Muscle of arm (tissue), 12 donors: ENCODE data around the gene CRTC2. TPM values are rescaled to one million over a fixed set of nuclear protein-coding genes. Genes with fewer than 3 reads are reported as not detected.
A peak's percentile ranks its signal among the peaks of the same experiment; 100 is the strongest.
"Not testable (repeated sequence)": the region's sequence is repeated elsewhere in the genome, so short reads cannot be mapped to it uniquely, and the experiment has no call there.

Experiments
- DNase-seq: peaks from one replicate; pipeline ENCODE4 v3.0.0-alpha.2; 2013
- polyA plus RNA-seq, 12 donors: library from polyadenylated mRNA; unstranded; fragments of 120-200 nt; gene quantifications; one replicate each; pipeline ENCODE4 v1.2.1, GENCODE V29; 2013; ENCODE audit not compliant: insufficient read length in 12 of 12

Gene CRTC2
- polyA plus RNA-seq, 12 donors: 18.3 to 48.2 (median 24.3) TPM; not detected in 1

DNA sequence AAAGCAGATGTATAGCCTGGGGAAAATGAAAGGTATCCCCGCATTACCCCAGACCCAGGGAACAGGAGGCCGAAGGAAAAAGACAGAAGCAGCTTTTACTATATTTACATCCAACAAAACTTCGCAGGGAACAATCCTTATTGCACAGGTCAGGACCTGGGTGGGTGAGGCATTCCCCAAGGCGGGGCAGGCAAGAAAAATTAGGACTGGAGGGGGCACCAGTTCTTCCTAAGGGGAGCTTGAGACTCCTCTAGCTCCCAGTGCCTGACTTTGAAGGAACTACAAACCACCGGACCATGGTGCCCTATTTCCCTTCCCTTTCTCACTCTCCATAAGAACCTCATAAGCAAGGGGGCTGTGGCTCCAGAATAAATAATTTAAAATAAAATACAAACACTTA is 29.0 kb downstream of the CRTC2 start:
- no peak for DNase-seq

- DNase-seq: no peak
These were observed 29.5 kb downstream of the CRTC2 start for GRCh38 chr1:153928791-153929341.

DNA sequence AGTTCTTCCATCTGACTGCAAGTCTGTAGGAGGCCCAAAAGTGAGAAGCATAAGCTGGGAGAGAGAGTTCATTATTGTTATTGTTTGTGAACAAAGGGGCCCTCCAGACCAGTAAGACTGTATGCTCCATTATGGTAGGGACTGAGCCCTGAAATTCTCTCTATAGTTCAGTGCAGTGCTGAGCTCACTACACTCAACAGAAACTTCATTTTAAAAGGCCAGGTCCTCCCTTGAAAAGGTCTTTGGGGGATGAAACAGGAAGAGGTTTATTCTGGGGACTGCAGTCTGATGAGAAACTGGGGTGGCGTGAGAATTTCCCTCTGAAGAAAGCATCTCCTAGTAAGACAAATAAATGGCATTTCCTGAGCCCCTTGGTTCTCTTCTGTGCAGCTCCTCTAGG is 30.2 kb downstream of the CRTC2 start:
- DNase-seq: no peak

DNA sequence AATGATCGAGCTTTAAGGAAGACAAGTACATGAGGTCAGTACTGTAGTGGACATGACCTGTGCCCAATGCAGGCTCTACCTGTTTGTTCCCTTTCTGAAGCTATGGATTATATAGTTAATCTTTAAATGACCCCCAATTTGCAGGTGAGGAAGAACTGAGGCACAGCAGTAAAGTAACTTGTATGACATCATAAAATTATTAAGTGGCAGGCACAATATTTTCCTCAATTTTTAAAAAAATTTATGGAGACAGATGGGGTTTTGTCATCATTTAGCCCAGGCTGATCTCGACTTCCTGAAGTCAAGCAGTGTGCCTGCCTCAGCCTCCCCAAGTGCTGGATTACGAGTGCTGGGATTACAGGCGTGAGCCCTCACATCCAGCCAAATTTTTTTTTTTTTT is 32.0 kb downstream of the CRTC2 start:
- DNase-seq: no peak

- peak; percentile 99 for DNase-seq
These were observed 35.2 kb downstream of the CRTC2 start, which contains the start of gene GATAD2B for GRCh38 chr1:153922972-153923925. Gene GATAD2B (minus strand): TSS chr1:153922972. CDS start chr1:153828347, 94,625 bp downstream.

- peak; percentile 30 for DNase-seq
These were observed 36.1 kb downstream of the CRTC2 start for GRCh38 chr1:153922076-153922971.

- DNase-seq: peak; percentile 14
These were observed 36.7 kb downstream of the CRTC2 start for GRCh38 chr1:153921803-153922075.

DNA sequence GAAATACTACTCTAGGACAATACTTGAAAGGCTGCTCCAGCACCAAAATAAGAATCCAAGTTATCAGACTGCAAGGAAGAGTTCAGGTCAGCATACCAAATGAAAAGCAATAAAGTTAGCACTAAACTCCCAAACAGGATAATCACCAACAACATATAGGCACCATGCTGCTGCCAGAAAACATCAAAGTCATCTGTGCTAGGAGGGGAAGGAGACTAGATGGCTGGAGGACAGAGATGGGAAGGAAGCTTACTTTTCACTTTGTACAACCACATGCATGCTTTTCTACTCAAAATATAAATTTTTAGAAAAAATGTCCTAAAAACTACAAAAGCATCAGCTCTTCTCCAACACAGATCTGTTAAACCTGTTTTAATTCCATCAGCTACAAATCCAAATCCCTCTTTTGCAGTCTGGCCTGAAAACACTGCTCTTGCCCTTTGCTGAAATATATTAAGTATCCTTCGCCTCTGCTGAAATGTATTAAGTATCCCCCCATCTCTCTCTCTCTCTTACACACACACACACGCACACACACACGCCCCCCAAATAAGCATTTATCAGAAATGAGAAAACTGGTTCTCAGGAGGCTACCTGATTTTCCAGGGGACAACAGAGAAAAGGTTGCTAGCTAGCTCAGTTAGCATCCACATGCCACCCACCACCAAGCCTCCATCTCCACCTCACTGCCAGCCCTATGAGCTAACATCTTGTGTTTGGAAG is 37.2 kb downstream of the CRTC2 start:
- no peak for DNase-seq

DNA sequence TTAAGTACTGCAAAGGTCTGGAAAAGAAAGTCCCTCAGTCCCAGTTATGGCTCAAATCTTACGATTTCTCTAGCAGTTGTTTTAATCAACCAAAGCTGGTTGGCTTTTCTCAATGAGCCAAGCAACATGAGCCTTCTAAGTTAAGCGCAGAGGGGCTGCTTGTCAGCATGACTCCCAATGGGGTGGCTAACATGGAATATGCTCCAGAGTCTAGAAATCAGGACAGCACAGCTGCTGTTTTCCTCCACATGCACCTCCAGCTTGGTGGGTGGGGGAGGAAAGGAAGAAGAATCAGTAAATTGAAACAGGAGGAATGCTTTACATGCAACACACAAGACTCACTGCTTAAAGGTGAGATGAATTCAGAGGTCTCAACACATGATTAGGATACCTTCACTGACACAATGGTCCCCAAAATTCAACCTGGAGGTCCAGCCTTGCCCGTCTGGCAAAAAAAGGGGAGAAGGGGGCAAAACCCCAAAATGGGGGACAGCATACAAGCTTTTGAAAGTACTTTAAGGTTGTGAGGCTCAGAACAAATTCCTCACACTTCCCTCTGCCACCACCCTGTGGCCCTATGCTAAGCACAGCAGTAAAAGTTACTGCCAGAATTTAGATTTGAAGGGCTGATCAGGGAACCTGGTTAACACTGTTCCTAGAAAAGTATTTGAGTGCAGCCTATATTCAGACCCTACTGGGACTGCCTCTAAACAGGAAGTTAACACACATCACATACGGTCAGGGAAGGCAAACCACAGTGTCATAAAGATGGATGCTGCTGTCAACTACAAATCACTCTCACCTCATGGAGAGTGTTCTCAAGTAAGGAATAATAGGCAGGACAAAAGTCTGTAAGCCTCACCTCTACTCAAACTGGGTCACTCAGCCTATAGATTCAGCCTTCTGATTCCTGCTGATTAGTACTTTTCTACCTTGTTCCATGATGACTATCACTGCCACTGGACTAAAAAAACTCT is 38.2 kb downstream of the CRTC2 start:
- no peak for DNase-seq

DNA sequence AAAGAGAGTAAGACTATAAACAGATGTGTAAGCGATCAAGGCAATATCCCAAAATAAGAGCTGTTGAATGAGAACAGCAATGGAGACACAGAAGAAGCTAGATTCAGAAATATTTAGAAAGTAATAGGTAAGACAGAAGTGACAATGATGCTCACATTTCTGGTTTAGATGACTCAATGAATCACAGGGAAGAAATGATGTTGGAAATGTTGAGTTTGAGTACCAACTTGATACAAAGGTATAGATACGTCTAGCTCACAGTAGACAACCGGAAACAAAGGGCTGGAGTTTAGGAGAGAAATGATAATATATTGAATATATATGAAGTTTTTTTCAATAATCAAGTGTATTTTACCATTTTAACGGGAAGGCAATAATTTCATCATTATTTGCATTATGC is 42.1 kb downstream of the CRTC2 start:
- DNase-seq: no peak

DNA sequence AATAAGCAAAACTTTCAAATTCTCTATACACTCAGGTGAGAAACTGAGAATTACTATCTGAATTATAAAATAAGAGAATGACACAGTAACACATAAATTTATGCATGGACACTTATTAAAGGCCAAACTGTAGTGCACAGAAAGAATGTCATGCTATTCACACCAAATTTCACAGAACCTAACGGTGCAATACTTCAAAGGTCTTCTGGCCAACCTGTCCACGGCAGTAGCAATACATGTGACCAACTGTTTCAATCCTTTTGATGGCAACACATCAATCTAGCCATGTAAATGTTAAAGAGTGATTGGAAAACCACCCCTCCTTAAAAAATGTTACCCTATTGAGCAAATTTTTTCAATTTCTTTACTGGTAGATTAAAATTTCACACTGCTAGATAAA is 46.1 kb downstream of the CRTC2 start:
- DNase-seq: no peak

DNA sequence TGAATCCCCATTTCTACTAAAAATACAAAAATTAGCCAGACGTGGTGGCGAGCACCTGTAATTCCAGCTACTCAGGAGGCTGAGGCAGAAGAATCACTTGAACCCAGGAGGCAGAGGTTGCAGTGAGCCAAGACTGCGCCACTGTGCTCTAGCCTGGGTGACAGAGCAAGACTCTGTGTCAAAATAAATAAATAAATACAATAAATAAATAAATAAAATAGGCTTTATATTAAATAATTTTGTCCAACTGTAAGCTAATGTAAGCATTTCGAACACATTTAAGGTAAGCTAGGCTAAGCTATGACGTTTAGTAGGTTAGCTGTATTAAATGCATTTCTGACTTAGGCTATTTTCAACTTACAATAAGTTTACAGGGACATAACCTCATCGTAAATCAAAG is 47.9 kb downstream of the CRTC2 start:
- DNase-seq: not testable (repeated sequence)

DNA sequence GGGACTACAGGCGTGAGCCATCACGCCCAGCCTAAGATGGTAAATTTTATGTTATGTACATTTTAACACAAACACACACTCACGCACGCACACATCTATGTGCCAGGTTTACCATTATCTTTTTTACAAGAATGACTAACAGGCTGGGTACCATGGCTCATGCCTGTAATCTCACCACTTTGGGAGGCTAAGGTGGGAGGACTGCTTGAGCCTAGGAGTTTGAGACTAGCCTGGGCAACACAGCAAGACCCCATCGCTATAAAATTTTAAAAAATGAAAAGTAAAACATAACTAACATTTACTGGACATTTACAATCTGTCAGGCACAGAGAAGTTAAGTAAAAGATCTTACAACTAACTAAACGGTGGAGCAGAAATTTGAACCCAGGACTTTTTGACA is 50.3 kb downstream of the CRTC2 start:
- DNase-seq: no peak

DNA sequence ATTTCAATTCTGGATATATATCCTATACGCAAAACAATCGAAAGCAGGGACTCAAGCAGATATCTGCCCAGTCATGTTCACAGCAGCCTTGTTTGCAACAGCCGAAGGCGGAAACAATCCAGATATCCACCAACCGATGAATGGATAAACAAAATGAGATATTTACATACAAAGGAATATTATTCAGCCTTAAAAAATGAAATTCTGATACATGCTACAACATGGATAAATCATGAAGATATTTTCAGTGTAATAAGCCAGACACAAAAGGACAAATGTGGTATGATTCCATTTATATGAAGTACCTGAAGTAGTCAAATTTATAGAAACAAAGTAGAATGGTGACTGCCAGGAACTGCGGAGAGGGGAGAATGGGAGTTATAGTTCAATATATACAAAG is 51.3 kb downstream of the CRTC2 start:
- DNase-seq: no peak

- DNase-seq: no peak
These were observed 52.0 kb downstream of the CRTC2 start for GRCh38 chr1:153906396-153906795.

- DNase-seq: not testable (repeated sequence)
These were observed 52.5 kb downstream of the CRTC2 start for GRCh38 chr1:153905908-153906307.

DNA sequence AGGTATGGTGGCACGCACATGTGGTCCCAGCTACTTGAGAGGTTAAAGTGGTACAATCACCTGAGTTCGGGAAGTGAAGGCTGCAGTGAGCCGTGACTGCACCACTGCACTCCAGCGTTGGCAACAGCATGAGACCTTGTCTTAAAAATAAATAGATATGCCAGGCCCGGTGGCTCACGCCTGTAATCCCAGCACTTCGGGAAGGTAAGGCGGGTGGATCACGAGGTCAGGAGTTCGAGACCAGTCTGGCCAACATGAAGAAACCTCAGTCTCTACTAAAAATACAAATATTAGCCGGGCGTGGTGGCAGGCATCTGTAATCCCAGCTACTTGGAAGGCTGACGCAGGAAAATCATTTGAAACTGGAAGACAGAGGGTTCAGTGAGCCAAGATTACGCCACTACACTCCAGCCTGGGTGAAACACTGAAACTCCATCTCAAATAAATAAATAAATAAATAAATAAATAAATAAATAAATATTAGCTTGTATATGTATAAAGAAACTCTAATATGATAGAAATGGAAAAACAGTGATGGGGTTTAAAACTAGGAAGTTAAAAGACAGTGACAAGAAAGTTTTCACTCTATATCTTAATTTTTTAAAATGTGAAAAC is 54.5 kb downstream of the CRTC2 start:
- DNase-seq: no peak

GRCh38 chr1:153899509-153899908 is 58.9 kb downstream of the CRTC2 start:
- no peak for DNase-seq
